Duodenal mucosa (tissue), 2 donors: Measurements from ENCODE around the gene DIP2B.

Experiments
- H3K27ac ChIP-seq: one replicate; pipeline ENCODE4 v1.7.0; 2013; ENCODE audit warnings: low read depth, low read length
- H3K27me3 ChIP-seq, 2 donors: one replicate each; pipeline ENCODE4 v1.7.0; 2013; ENCODE audit warnings: low read length in 2 of 2, control low read depth in 1 of 2; ENCODE audit not compliant: insufficient read depth in 2 of 2, control insufficient read depth in 1 of 2
- H3K36me3 ChIP-seq, 2 donors: one replicate each; pipeline ENCODE4 v1.7.0; 2013; ENCODE audit warnings: low read length in 2 of 2, control low read depth in 1 of 2; ENCODE audit not compliant: insufficient read depth in 2 of 2, control insufficient read depth in 1 of 2
- H3K4me1 ChIP-seq, 2 donors: one replicate each; pipeline ENCODE4 v1.7.0; 2013; ENCODE audit warnings: low read length in 2 of 2, control low read depth in 1 of 2; ENCODE audit not compliant: insufficient read depth in 2 of 2, control insufficient read depth in 1 of 2
- H3K4me3 ChIP-seq, 2 donors: one replicate each; pipeline ENCODE4 v1.7.0; 2013; ENCODE audit warnings: low read length in 2 of 2, low read depth in 1 of 2
- H3K9ac ChIP-seq, 2 donors: one replicate each; pipeline ENCODE4 v1.7.0; 2013; ENCODE audit warnings: low read length in 2 of 2, low read depth in 1 of 2
- H3K9me3 ChIP-seq, 2 donors: one replicate each; pipeline ENCODE4 v1.7.0; 2013; ENCODE audit warnings: low read length in 2 of 2, control low read depth in 1 of 2; ENCODE audit not compliant: control insufficient read depth in 1 of 2

DIP2B gene

DNA sequence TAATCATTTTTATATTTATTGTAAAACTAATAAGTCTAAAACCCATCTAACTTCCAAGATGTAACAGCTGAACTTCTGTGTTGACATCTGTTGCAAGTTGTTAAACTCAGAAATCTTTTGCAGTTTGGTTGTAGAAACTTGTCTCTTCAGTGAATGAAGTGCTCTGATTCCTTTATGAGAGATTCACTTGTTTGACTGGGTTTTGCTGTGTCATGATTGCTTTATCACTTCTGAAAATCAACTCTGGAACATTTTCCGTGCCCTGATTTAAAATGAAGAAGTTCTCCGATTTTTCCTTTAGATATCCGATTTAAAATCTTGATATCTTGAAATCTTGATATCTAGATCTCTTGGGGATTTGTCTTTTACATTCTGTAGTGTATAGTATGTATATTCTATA, 65.1 kb downstream of the DIP2B start:
- Histone ChIP-seq H3K4me1 (peaks cover 13 to 43% of the 10 kb centered on the region in 2 donors), H3K36me3 (no peaks in the 10 kb centered on the region), H3K27ac (no peak overlapping the region), H3K4me3 (no peak overlapping the region), H3K27me3 (no peaks in the 10 kb centered on the region), H3K9ac (no peak overlapping the region), H3K9me3 (no peaks in the 10 kb centered on the region)

GRCh38 chr12:50571786-50572185, 67.0 kb downstream of the DIP2B start:
- Histone ChIP-seq H3K4me3 (no peak overlapping the region), H3K9ac (no peak overlapping the region), H3K27ac (no peak overlapping the region), H3K4me1 (peaks cover 13 to 43% of the 10 kb centered on the region in 2 donors), H3K9me3 (no peaks in the 10 kb centered on the region), H3K36me3 (no peaks in the 10 kb centered on the region), H3K27me3 (no peaks in the 10 kb centered on the region)

DNA sequence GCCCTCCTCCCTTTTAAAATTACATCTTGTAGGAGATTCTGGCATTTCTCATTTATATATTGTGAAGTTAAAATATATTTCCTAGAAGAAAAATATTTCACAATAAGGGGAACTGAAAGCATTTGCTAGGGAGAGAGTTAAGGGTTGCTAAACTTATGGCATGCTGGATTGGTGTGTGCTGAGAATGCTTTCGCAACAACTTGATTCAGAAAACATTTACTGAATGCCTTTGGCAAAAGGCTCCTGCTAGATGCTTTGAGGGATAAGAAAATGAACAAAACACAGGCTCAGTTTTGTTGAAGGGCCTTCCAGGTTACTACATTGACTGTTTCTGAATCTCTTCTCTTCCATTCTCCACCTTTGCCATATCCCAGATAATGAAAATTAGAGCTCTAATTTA, 67.5 kb downstream of the DIP2B start:
- peaks cover 13 to 43% of the 10 kb centered on the region in 2 donors for H3K4me1 ChIP-seq
- no peak overlapping the region for H3K4me3 ChIP-seq
- H3K9me3 ChIP-seq, result no peaks in the 10 kb centered on the region
- H3K9ac ChIP-seq, result no peak overlapping the region
- no peaks in the 10 kb centered on the region for H3K36me3 ChIP-seq
- H3K27me3 ChIP-seq, result no peaks in the 10 kb centered on the region
- H3K27ac ChIP-seq, result no peak overlapping the region

- no peaks in the 10 kb centered on the region for H3K27me3 ChIP-seq
- H3K27ac ChIP-seq, result no peak overlapping the region
- H3K4me1 ChIP-seq, result peaks cover 13 to 42% of the 10 kb centered on the region in 2 donors
- no peak overlapping the region for H3K4me3 ChIP-seq
- H3K9ac ChIP-seq, result no peak overlapping the region
- H3K36me3 ChIP-seq, result no peaks in the 10 kb centered on the region
- no peaks in the 10 kb centered on the region for H3K9me3 ChIP-seq
Measured at GRCh38 chr12:50572760-50573159, 68.0 kb downstream of the DIP2B start.

- Histone ChIP-seq H3K4me3 (no peak overlapping the region), H3K9me3 (no peaks in the 10 kb centered on the region), H3K27ac (no peak overlapping the region), H3K36me3 (no peaks in the 10 kb centered on the region), H3K9ac (no peak overlapping the region), H3K27me3 (no peaks in the 10 kb centered on the region), H3K4me1 (peaks cover 10 to 37% of the 10 kb centered on the region in 2 donors)
Measured at GRCh38 chr12:50573271-50573670, 68.5 kb downstream of the DIP2B start.

- no peak overlapping the region for H3K9ac ChIP-seq
- peaks cover 10 to 27% of the 10 kb centered on the region in 2 donors for H3K4me1 ChIP-seq
- no peak overlapping the region for H3K4me3 ChIP-seq
- no peaks in the 10 kb centered on the region for H3K36me3 ChIP-seq
- H3K27ac ChIP-seq, result no peak overlapping the region
- no peaks in the 10 kb centered on the region for H3K9me3 ChIP-seq
- no peaks in the 10 kb centered on the region for H3K27me3 ChIP-seq
Measured at GRCh38 chr12:50574601-50575348, 70.0 kb downstream of the DIP2B start.

GRCh38 chr12:50579757-50580267, 75.0 kb downstream of the DIP2B start:
- H3K9ac ChIP-seq, result no peak overlapping the region
- peaks cover 5 to 6% of the 10 kb centered on the region in 2 donors for H3K4me1 ChIP-seq
- H3K9me3 ChIP-seq, result no peaks in the 10 kb centered on the region
- no peak overlapping the region for H3K4me3 ChIP-seq
- H3K27me3 ChIP-seq, result no peaks in the 10 kb centered on the region
- no peak overlapping the region for H3K27ac ChIP-seq
- no peaks in the 10 kb centered on the region for H3K36me3 ChIP-seq

GRCh38 chr12:50580436-50580835, 75.7 kb downstream of the DIP2B start:
- H3K4me1 ChIP-seq, result peaks cover 5 to 6% of the 10 kb centered on the region in 2 donors
- H3K9ac ChIP-seq, result no peak overlapping the region
- no peak overlapping the region for H3K27ac ChIP-seq
- no peaks in the 10 kb centered on the region for H3K36me3 ChIP-seq
- no peaks in the 10 kb centered on the region for H3K9me3 ChIP-seq
- H3K27me3 ChIP-seq, result no peaks in the 10 kb centered on the region
- H3K4me3 ChIP-seq, result no peak overlapping the region

GRCh38 chr12:50581226-50582184, 76.7 kb downstream of the DIP2B start:
- Histone ChIP-seq H3K4me3 (no peak overlapping the region), H3K36me3 (no peaks in the 10 kb centered on the region), H3K4me1 (peaks cover 5 to 6% of the 10 kb centered on the region in 2 donors), H3K27ac (no peak overlapping the region), H3K27me3 (no peaks in the 10 kb centered on the region), H3K9ac (no peak overlapping the region), H3K9me3 (no peaks in the 10 kb centered on the region)

DNA sequence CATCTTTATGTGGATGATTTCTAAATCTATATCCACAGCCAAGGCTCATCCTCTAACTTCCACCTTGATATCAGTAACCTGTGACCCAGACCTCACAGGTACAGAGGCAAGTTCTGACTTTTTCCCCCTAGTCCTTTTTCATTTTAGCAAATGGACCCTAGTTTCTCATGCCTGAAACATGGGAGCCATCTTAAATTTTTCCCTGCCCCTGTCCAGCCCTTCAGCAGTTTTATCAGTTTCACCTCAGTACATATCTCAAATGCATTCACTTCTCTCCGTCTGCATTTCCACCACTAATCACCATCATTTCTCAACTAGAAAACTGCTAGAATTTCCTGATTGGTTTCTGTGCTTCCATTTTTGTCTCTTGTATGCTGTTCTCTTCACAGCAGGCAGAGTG, 79.3 kb downstream of the DIP2B start:
- Histone ChIP-seq H3K9me3 (no peaks in the 10 kb centered on the region), H3K4me1 (peaks cover 5 to 6% of the 10 kb centered on the region in 2 donors), H3K9ac (no peak overlapping the region), H3K36me3 (no peaks in the 10 kb centered on the region), H3K27ac (no peak overlapping the region), H3K4me3 (no peak overlapping the region), H3K27me3 (no peaks in the 10 kb centered on the region)
